ENCODE results near the gene IL36A.

- no peak for TF ChIP-seq POLR2A (IDR thresholded peaks at IDR 0.05; ENCODE audit: low read length)
- no peak for TF ChIP-seq GATA1 (IDR thresholded peaks at IDR 0.05; ENCODE audit: low read depth, low read length)
These were observed 22.9 kb downstream of the IL36A start for GRCh38 chr2:113028112-113028511.

Measured in erythroblast (primary cell).